ENCODE data around the gene ESR2.

DNA sequence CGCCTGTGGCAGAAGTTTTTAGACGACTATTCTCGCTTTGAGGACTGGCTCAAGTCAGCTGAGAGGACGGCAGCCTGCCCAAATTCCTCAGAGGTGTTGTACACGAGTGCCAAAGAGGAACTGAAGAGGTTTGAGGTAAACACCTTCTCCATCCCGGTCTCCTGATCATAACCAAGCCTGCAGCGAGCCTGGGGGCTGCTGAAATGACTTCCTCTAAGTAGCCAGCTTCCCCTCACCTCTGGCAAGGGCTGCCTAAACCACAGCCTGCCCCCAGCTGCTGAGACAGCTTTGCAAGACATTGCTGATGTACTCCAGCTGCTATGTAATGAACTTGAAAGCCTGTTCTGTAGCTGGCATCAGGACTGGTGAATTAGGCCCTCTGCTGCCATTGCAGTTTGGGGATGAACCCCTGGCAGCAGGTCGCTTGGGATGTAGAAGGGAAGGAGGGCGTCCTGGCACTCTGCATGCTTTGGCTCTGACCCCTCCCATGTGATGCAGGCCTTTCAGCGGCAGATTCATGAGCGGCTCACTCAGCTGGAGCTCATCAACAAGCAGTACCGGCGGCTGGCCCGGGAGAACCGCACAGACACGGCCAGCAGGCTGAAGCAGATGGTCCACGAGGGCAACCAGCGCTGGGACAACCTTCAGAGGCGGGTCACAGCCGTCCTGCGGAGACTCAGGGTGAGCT is 84.6 kb downstream of the ESR2 start:
- no peak for TF ChIP-seq NRF1 (IDR thresholded peaks at IDR 0.05; ENCODE audit: low read depth, low read length)
- TF ChIP-seq MXI1 (IDR thresholded peaks at IDR 0.05; ENCODE audit: low read depth, low read length) = no peak
- TF ChIP-seq TAF1 (IDR thresholded peaks at IDR 0.05; ENCODE audit: borderline replicate concordance, low read depth, low read length) = no peak
- no peak for TF ChIP-seq USF2 (IDR thresholded peaks at IDR 0.05; ENCODE audit: borderline replicate concordance, low read depth, low read length)
- TF ChIP-seq CTCF (IDR thresholded peaks at IDR 0.05) = no peak
- no peak for TF ChIP-seq REST (IDR thresholded peaks at IDR 0.05; ENCODE audit: low read depth, low read length)
- TF ChIP-seq EZH2phosphoT487 (IDR thresholded peaks at IDR 0.05; ENCODE audit: borderline replicate concordance, low read depth) = no peak
- no peak for TF ChIP-seq YY1 (IDR thresholded peaks at IDR 0.05; ENCODE audit: low read depth)
- no peak for TF ChIP-seq ZBTB33 (IDR thresholded peaks at IDR 0.05; ENCODE audit: borderline replicate concordance, low read depth)

Measured in SK-N-SH (cell line).